GF-D8 (cell line): Measurements from ENCODE around the gene SEBOX.

Experiments
- DNase-seq: peaks from one replicate; lab custom pipeline; 2025; lab: John Stamatoyannopoulos, UW

The SEBOX gene

DNA sequence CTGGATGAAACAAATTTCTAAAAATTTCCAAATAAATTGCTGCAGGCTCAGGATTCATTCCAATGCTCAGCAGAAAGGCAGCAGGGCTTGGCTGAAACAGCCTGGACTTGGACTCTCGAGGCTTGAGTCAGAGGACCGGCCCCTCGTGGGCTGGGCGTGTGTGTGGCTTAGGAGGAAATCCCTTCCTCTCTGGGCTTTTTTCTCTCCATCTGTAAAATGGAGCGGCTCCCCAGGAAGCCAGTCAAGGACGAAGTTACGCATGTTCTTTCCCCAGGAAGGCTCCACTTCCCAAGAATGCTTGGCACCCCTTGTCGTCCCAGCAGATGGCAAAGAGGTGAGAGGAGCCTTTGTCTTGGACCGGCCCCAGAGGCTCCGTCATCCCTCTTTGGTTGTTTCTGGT lies 27.5 kb upstream of the SEBOX start:
- DNase-seq, result no peak

DNA sequence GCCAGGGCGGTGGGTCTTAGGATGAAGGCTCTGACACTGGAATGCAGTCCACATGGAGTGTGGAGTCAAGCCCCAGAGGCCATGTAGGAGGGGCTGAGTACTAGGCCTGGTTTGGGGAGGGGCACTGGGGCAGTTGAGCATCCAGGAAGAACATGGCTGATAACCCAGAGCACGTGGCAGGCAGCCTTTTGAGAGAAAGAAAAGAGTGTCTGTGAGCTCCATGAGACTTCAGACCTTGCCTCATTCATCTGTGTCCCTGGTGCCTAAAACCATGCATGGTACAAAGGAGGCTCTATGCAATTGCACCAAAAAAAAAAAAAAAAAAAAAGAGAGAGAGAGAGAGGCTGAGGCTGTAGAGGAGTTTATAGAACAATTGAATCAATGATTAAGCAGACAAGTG lies 26.4 kb upstream of the SEBOX start:
- no peak for DNase-seq

DNA sequence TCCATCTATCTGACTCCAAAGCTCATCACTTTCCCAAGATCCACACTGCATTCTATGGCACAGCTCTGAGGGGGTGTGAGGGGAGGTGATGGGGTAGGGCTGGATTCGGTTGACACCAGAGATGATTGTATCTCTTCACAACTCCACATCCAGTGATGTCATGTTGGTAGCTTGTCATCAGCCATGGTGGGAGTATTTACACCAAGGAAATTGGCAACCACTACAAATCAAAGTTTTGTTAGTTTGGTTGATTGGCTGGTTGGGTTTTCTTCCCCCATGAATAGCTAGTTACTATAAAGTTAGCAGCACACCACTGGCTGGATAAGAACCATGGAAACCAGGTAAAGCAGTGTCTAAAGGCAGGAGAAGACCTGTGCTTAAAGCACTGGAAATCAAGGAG lies 26.0 kb upstream of the SEBOX start:
- no peak for DNase-seq

DNA sequence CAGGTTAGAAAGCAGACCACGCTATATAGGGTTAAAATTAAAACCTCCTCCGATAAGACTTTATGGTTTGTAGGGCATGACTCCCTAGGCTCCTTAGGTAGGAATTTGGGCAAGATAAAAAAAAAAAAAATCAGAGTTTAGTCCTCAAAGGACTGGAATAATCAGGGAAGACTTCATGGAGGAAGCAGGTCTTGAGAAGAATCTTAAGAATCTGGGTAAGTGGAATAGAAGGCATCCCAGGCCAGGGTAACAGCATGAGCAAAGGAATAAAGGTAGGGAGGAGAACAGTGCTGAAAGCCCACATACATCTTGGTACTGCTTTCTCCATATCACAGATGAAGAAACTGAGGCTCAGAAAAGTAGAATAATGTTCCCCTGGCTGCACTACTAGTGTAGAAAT lies 25.6 kb upstream of the SEBOX start:
- no peak for DNase-seq

DNA sequence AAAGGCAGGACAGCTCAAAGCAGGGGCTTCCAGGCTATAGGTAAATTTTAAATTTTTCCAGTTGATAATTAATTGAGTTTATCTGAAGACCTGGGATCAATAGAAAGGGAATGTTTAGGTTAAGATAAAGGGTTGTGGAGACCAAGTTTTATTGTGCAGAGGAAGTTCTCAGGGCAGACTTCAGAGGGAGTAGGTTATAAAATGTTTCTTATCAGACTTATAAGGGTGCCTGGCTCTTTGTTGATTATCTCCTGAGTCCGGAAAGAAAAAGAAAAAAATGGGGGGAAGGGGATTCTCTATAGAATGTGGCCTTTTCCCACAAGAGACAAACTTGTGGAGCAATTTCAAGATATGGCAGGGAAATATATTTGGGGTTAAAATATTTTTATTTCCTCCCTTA lies 25.1 kb upstream of the SEBOX start:
- DNase-seq, result no peak

DNA sequence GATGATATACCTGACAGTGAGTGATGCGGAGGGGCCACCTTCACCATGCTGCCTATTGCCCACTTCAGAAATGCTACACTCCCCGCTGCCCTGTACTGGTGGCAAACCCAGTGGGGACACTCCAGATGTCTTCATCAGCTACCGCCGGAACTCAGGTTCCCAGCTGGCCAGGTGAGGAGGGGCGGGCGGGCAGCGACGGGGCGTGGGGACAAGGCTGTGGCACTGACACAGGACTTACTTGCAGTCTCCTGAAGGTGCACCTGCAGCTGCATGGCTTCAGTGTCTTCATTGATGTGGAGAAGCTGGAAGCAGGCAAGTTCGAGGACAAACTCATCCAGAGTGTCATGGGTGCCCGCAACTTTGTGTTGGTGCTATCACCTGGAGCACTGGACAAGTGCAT lies 23.1 kb upstream of the SEBOX start:
- no peak for DNase-seq

DNA sequence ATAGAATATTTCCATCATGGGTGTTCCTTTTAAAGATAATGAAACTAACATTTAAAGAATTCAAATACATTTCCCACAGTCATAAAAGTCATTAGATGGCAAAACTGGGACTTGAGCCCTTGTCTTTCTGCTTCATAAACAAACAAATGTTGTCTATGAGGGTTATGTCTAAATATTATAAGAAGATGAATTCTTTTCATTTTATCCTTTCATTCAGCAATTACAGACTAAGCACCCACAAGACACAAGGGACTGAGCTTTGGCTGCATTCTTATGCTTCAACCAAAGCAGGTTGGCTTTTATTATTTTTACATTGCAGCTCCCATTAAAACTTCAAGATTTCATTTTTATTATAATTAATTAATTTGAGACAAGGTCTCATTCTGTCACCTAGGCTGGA lies 21.4 kb upstream of the SEBOX start:
- no peak for DNase-seq

DNA sequence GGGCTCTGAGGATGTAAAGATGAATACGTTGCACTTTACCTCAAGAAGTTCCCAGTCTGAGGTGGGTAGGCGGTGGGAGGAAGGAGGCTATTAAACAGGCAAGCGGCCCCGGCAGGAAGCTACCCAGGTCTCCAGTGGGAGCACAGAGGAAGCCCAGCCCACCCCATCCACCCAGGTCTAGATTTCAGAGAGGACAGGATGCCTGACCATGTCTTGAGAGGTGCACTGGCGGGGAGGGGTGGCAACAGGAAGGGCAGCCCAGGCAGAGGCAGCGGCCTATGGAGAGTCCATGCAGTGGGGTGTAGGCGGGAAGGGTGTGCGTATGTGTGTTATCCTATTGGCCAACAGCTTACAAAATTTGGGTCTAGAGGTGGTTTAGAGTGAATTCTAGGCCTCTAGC lies 20.4 kb upstream of the SEBOX start:
- no peak for DNase-seq

DNA sequence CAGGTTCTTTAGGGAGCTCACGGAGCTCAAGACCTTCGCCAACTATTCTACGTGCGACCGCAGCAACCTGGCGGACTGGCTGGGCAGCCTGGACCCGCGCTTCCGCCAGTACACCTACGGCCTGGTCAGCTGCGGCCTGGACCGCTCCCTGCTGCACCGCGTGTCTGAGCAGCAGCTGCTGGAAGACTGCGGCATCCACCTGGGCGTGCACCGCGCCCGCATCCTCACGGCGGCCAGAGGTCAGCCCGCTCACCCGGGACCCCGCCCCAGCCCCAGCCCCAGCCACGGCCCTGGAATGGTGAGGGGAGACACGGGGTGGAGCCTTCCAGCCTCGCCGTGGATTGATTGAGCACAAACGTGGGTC lies 20.0 kb upstream of the SEBOX start:
- DNase-seq, result no peak

DNA sequence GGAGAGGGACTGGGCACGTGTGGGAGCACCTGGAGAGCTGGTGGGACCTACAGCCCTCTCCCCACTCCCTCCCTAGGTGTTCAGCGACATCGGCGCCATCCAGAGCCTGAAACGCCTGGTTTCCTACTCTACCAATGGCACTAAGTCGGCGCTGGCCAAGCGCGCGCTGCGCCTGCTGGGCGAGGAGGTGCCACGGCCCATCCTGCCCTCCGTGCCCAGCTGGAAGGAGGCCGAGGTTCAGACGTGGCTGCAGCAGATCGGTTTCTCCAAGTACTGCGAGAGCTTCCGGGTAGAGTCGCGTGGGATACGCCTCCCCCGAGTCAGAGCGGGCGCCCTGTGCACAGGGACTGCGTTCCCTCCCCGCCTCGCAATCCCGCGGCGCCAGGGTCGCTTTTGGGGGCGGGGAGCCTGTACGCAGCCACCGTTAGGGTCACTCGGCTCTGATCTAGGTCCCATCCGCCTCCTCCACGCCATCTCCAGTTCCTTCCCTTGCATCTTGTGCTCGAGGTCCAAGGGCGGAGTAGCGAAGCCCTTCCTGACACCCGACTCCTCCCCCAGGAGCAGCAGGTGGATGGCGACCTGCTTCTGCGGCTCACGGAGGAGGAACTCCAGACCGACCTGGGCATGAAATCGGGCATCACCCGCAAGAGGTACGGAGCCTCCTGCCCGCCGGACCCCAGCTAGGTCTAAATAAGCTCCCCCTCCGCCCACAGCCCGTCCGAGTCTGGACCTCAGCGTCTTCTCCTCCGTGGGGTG lies 19.5 kb upstream of the SEBOX start:
- DNase-seq, result no peak

DNA sequence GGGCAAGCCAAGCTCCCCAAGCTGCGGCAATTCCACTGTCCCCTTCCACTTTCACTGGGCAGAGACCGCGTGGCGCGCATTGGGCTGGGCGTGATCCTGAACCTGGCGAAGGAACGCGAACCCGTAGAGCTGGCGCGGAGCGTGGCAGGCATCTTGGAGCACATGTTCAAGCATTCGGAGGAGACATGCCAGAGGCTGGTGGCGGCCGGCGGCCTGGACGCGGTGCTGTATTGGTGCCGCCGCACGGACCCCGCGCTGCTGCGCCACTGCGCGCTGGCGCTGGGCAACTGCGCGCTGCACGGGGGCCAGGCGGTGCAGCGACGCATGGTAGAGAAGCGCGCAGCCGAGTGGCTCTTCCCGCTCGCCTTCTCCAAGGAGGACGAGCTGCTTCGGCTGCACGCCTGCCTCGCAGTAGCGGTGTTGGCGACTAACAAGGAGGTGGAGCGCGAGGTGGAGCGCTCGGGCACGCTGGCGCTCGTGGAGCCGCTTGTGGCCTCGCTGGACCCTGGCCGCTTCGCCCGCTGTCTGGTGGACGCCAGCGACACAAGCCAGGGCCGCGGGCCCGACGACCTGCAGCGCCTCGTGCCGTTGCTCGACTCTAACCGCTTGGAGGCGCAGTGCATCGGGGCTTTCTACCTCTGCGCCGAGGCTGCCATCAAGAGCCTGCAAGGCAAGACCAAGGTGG lies 16.3 kb upstream of the SEBOX start:
- no peak for DNase-seq

DNA sequence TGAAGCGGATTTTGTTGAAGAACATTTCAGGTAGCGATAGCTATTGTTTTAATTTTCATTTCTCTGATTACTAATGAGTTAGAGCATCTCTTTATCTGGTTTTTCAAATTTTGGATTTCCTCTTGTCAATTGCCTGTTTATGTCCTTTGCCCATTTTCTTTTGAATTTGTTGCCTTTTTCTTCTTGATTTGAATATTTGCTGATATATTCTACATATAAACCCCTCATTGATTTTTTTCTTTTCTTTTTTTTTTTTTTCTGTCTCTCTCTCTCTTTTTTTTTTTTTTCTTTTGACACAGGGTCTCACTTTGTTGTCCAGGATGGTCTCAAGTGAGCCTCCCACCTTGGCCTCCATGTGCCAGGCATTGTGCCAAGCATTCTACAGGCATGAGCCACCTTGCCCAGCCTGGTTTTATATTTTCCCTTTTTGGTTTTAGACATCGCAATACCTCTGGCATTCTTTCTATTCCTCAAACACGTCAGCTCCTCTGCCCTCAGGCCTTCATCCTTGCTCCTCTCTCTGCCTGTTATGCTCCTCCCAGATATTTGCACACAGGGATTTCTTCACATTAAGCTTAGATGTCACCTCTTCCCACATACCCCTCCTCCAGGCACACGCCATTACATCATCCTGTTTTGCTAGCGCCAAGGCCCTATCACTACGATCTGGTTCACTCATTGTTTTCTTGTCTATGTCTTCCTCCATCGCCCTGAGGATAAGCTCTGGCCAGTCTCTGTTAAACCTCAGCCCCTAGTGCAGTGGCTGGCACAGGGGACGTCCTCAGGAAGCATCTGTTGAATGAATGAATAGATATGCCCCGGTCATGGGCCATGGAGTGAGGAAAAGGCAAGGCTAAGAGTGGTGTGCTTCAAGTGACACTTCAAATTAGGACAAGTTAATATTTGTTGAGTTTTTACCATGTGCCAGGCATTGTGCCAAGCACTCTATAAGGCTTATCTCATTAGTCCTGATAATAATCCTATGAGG lies 15.1 kb upstream of the SEBOX start:
- no peak for DNase-seq

DNA sequence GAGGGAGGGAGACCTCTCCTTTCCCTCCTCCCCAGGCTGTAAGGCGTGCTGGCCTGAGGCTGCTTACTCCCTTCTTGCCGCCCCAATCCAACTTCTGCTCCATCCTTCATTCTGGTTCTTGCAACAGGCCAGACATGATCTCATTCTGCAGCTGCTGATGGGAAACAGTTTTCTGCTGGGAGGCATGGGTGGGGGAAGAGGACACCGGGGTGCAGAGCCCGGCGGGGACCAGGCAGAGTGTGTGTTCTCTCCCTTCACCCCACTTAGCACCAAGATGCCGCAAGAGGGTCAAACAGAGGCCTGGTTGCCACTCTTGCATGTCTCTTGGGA lies 7.9 kb upstream of the SEBOX start:
- no peak for DNase-seq

DNA sequence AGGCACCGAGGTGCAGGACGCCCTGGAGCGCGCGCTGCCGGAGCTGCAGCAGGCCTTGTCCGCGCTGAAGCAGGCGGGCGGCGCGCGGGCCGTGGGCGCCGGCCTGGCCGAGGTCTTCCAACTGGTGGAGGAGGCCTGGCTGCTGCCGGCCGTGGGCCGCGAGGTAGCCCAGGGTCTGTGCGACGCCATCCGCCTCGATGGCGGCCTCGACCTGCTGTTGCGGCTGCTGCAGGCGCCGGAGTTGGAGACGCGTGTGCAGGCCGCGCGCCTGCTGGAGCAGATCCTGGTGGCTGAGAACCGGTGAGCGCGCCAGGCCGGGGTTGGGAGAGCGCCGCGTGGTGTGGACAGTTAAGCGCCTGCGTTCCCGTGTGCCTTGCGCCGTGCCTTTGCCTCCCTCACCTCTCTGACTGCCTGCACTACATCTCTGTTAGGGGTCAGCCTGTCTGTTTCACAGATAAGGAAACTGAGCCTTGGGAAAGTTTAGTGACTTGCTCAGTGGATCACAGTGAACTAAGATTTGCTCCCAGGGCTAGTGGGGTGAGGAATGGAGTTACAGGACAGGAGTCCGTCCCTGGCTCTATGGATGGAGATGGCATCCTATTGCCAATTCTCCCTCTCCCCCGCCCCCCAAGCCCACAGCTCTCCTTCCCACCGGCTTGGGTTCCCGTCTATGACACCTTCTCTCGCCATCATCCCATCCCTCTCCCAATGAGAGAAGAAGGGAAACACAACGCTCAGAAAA lies 7.4 kb upstream of the SEBOX start:
- no peak for DNase-seq

DNA sequence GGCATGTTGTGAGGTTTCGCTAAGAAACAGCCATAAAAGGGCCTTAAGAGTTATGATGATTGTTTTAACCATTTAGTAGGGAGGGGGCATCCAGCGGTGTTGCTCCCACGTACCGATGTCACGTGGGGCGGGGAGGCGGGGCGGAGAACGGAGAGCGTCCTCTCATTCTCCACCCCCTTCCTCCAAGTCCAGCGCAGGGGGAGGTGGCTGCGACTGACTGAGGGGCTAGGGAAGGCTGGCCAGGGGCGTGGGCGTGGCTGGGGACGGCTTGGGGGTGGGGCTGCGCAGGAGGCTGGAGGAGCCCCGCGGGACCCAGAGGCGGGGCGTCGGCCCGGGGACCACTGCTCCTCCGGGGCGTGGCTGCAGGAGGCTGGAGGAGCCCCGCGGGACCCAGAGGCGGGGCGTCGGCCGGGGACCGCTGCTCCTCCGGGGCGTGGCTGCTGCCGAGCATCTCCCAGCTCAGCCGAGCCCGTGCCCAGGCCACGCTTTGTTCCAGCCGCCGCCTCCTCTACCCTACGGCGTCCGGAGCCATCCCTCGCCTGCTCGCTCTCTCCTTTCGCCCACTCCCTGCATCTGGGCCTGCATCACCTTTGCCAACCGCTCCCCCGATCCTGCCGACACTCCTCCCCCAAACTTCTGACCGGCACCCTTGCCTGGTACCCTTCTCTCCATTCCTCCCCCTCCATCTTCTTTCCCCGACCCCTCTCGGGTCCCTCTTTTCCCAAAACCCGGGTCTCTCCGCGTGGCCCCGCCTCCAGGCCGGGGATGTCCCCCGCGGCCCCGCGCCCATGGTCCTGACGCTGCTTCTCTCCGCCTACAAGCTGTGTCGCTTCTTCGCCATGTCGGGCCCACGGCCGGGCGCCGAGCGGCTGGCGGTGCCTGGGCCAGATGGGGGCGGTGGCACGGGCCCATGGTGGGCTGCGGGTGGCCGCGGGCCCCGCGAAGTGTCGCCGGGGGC lies 6.5 kb upstream of the SEBOX start, which contains the start of gene SARM1:
SARM1 (plus strand) TSS at position 450 of the 958 bp plus-strand sequence; CDS start at position 789, 339 bp downstream.
- no peak for DNase-seq

DNA sequence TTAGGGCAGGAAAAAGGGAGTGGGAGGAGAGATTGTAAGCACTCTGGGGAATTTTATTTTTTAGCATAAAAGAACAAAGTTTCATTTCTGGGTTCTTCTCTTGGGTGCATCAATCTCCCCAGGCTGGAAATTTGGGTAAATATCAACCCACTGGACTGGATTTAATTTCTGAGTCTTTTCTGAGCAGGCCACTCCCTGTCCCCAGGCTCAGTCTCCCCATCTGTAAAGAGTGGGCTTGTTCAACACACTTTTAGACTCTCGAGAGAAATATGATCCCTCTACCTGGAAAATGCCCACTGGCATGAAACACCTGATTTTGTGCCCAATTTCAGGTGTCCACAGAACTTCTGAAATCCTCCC lies 5.7 kb upstream of the SEBOX start:
- DNase-seq, result no peak

DNA sequence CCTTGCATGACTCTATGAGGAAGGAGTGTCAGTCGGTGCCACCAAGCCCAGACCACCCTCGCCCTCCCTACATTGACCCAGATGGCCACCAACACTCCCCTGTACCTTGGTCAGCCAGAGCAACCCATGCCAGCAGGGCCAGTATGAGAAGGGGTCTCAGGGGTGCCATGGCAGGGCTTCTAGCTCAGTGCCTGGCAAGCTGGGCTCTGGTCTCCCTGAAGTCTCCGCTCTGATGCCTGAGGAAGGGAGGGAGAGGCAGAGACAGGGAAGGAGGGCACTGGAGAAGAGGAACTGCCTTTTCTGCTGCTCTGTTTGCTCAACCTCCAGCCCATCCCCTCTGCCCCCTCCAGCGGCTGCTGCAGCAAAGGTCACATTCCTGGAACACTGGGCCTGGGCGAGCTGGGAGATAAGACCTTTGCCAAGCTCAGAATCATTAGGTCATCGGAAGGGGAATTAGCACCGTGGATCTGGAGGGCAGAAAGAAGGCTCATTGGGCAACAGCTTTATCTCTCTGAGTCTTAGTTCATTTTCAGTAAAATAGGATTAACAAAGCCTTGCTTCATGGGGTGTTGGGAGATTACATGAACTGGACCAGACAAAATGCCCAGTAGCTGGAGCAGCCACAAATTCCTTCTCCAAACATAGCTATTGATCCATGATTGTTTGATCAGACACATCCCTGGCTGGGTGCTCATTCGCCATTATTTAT lies 5.2 kb upstream of the SEBOX start, which contains the start of gene VTN:
VTN (minus strand) TSS at position 273 of the 709 bp plus-strand sequence; CDS start at position 169, 104 bp downstream.
- DNase-seq, result no peak

DNA sequence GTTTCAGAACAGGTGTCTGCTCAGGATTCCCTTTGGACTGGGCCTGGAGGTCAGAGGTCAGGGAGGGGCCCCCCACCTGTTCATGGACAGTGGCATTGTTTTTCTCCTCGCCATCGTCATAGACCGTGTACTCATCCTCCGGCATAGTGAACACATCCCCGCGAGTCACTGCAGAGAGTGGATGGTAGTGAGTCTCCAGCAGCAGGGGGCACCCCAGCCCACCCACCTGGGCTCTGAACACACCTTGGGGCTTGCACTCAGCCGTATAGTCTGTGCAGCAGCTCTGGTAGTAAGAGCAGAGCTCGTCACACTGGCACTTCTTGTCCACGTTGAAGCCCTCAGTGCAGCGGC lies 4.7 kb upstream of the SEBOX start:
- DNase-seq, result no peak

DNA sequence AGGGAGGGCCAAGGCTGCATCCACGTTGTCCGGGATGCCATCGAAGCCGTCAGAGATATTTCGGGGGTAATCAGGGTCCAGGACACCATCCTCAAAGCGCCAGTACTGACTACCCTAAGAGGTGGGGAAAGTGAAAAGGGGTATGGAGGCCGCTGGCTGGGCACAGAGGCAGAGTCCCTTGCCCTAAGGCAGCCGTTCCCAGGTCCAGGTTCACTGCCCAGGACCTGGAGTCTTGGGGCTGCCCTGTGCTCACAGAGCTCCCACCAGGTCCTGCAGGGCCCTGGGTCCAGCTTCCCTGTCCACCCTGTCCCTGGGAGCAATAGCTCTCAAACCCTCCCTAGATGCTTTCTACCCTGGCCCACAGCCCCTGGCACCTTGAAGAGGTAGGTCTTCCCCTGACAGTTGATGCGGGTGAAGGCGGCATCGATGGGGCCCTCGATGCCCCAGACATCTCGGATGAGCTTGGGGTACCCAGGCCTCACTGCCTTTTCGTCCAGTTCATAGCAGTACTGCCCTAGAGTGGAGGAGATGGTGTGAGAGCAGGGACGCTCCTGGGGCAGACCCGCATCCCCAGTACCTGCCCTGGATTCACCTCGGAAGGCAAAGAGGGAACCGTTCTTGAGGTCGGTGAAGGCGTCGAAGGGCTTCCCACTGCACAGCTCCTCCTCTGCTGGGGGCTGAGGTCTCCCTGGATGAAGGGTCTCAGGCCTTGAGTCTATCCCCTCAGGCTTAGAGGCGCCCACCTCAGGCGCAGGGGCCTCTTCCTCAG lies 4.1 kb upstream of the SEBOX start:
- no peak for DNase-seq
